A549 (cell line): ENCODE results near the gene CCR2. TPM values are rescaled to one million over a fixed set of nuclear protein-coding genes. Genes with fewer than 3 reads are reported as not detected.

Experiments used
- ATAC-seq, 2 experiments: fragments of 200-7000 bp in 1 of 2; fragments of >200 bp in 1 of 2; cut with Nextera tagmentation in 1 of 2; cut with Tn5 transposase in 1 of 2; 3 replicates each; pipeline versions ENCODE4 v1.8.0 to v1.9.1; 2018 to 2020; ENCODE audit warnings: mild to moderate bottlenecking in 1 of 2, moderate library complexity in 1 of 2
- CTCF ChIA-PET: fragments of 300-600 bp; sonication (Branson Sonifier 250); formaldehyde crosslinking; extraction: SDS; loops from one replicate; lab custom pipeline; 2021; ENCODE audit warnings: antibody characterized with exemption, inconsistent platforms; lab: Yijun Ruan, JAX
- POLR2A ChIA-PET: fragments of 350-600 bp; formaldehyde crosslinking; extraction: SDS; loops from one replicate; lab custom pipeline; 2021; ENCODE audit warnings: antibody characterized with exemption, inconsistent platforms; lab: Yijun Ruan, JAX
- DNase-seq, 2 experiments: peaks; one replicate each; pipeline versions ENCODE4 v3.0.0 to v3.0.0-alpha.2; 2011 to 2016; ENCODE audit warnings: low read depth in 1 of 2, low spot score in 1 of 2
- FAIRE-seq: peaks from 2 replicates; lab custom pipeline; 2011; peaks lifted over from hg19 to GRCh38; lab: Jason Lieb, UNC
- H3K27ac ChIP-seq, 2 experiments: fragments of >200 bp; sonication (Bioruptor Twin); formaldehyde crosslinking; 3 replicates each; pipeline ENCODE4 v1.5.1; 2016 to 2017
- H3K4me1 ChIP-seq: fragments of >200 bp; sonication (Bioruptor Twin); formaldehyde crosslinking; 3 replicates; pipeline ENCODE4 v1.6.1; 2016
- H3K4me2 ChIP-seq: fragments of >200 bp; sonication (Bioruptor Twin); formaldehyde crosslinking; 3 replicates; pipeline ENCODE4 v1.6.1; 2016
- H3K4me3 ChIP-seq: fragments of >200 bp; sonication (Bioruptor Twin); formaldehyde crosslinking; 3 replicates; pipeline ENCODE4 v1.5.1; 2016
- H3K9me3 ChIP-seq: fragments of >200 bp; sonication (Bioruptor Twin); formaldehyde crosslinking; 3 replicates; pipeline ENCODE4 v1.6.1; 2016
- CBX2 ChIP-seq: fragments of 200-600 bp; sonication (generic); IDR thresholded peaks from 2 replicates; pipeline ENCODE4 v1.6.1; 2016; ENCODE audit warnings: low read depth, mild to moderate bottlenecking, borderline replicate concordance
- CHD4 ChIP-seq: fragments of 200-600 bp; sonication (generic); IDR thresholded peaks from 2 replicates; pipeline ENCODE4 v1.6.1; 2016; ENCODE audit warnings: antibody characterized with exemption, mild to moderate bottlenecking, borderline replicate concordance
- ESRRA ChIP-seq: fragments of 150-350 bp; IDR thresholded peaks from 2 replicates; pipeline ENCODE4 v1.6.1; 2014; ENCODE audit warnings: mild to moderate bottlenecking, low read length, borderline replicate concordance
- FOSB ChIP-seq: fragments of 250-450 bp; sonication (Bioruptor Pico); IDR thresholded peaks from 2 replicates; pipeline ENCODE4 v1.5.0; 2020; ENCODE audit warnings: mild to moderate bottlenecking, moderate library complexity
- FOSL2 ChIP-seq, 2 experiments: fragments of 450-650 bp in 1 of 2; fragments of >200 bp in 1 of 2; sonication (Bioruptor Twin) in 1 of 2; formaldehyde crosslinking; IDR thresholded peaks; 2 replicates each; pipeline versions ENCODE4 v1.5.0 to v1.6.1; 2016 to 2020; ENCODE audit warnings: mild to moderate bottlenecking in 1 of 2, moderate library complexity in 1 of 2
- GATA3 ChIP-seq: IDR thresholded peaks from 2 replicates; pipeline ENCODE4 v1.6.1; 2012; ENCODE audit warnings: borderline replicate concordance
- HDAC2 ChIP-seq: fragments of 200-600 bp; sonication (generic); IDR thresholded peaks from 2 replicates; pipeline ENCODE4 v1.6.1; 2016
- HEYL ChIP-seq: fragments of 250-450 bp; sonication (Bioruptor Pico); IDR thresholded peaks from 2 replicates; pipeline ENCODE4 v1.8.0; 2021; ENCODE audit warnings: mild to moderate bottlenecking, moderate library complexity
- JUN ChIP-seq, 2 experiments: fragments of >200 bp; sonication (Bioruptor Twin); formaldehyde crosslinking; IDR thresholded peaks; 2 replicates in 1 of 2; 3 replicates in 1 of 2; pipeline ENCODE4 v1.6.1; 2016 to 2017
- JUNB ChIP-seq: fragments of >200 bp; sonication (Bioruptor Twin); formaldehyde crosslinking; IDR thresholded peaks from 2 replicates; pipeline ENCODE4 v1.6.1; 2016
- MAFK ChIP-seq: fragments of 450-650 bp; IDR thresholded peaks from 2 replicates; pipeline ENCODE4 v1.6.1; 2014; ENCODE audit not compliant: partially characterized antibody
- MYC ChIP-seq: IDR thresholded peaks from 2 replicates; pipeline ENCODE4 v1.6.1; 2012; ENCODE audit warnings: mild to moderate bottlenecking, inconsistent platforms, low read length, improper control_type of control experiment, borderline replicate concordance
- NR3C1 ChIP-seq: fragments of >200 bp; sonication (Bioruptor Twin); formaldehyde crosslinking; IDR thresholded peaks from 3 replicates; pipeline ENCODE4 v1.6.1; 2017
- POLR2AphosphoS2 ChIP-seq: conservative IDR thresholded peaks from 2 replicates; pipeline ENCODE4 v1.6.1; 2012; ENCODE audit warnings: low read length, improper control_type of control experiment, inconsistent platforms
- RCOR1 ChIP-seq: fragments of 150-350 bp; IDR thresholded peaks from 2 replicates; pipeline ENCODE4 v1.6.1; 2014; ENCODE audit warnings: antibody characterized with exemption, low read length, low read depth
- RNF2 ChIP-seq: fragments of 200-600 bp; sonication (generic); IDR thresholded peaks from 2 replicates; pipeline ENCODE4 v1.6.1; 2016; ENCODE audit warnings: low read depth, mild to moderate bottlenecking, antibody characterized with exemption, moderate library complexity, borderline replicate concordance
- SREBF2 ChIP-seq: fragments of 450-650 bp; IDR thresholded peaks from 2 replicates; pipeline ENCODE4 v1.6.1; 2014; ENCODE audit warnings: mild to moderate bottlenecking, moderate library complexity
- TP53 ChIP-seq: fragments of 250-450 bp; sonication (Bioruptor Pico); IDR thresholded peaks from 2 replicates; pipeline ENCODE4 v1.5.0; 2021; ENCODE audit warnings: mild to moderate bottlenecking, moderate library complexity
- ZC3H11A ChIP-seq: fragments of 450-650 bp; IDR thresholded peaks from 2 replicates; pipeline ENCODE4 v1.6.1; 2014; ENCODE audit warnings: antibody characterized with exemption, mild to moderate bottlenecking
- WGBS: methylation state at CpG from one replicate; pipeline ENCODE4 v1.1.6; 2017; ENCODE audit errors: missing lambda C conversion rate; 5-methylcytosine and 5-hydroxymethylcytosine counted together
- polyA plus RNA-seq, 4 experiments: library from polyadenylated mRNA; depleted of rRNA in 3 of 4; stranded (reverse); fragments of >200 nt; fragmentation: RNase III in 1 of 4; extraction: RNeasy Plus Mini Kit Qiagen cat#74134 plus additional on column Dnase treatment in 1 of 4; gene quantifications; 2 replicates in 3 of 4; 3 replicates in 1 of 4; pipeline ENCODE4 v1.2.3, GENCODE V29; 2011 to 2017
- TF ChIP-seq, protein P1 (sequence below): fragments of 150-350 bp; IDR thresholded peaks from 2 replicates; pipeline ENCODE4 v1.6.1; 2014; ENCODE audit warnings: low read depth, mild to moderate bottlenecking, low read length
- TF ChIP-seq, protein P2 (sequence below): fragments of >200 bp; sonication (Bioruptor Twin); formaldehyde crosslinking; IDR thresholded peaks from 3 replicates; pipeline ENCODE4 v1.6.1; 2016
- TF ChIP-seq, protein P3 (sequence below): fragments of >200 bp; sonication (Bioruptor Twin); formaldehyde crosslinking; IDR thresholded peaks from 2 replicates; pipeline ENCODE4 v1.6.1; 2016
- TF ChIP-seq, protein P4 (sequence below): IDR thresholded peaks from 2 replicates; pipeline ENCODE4 v1.6.1; 2012; ENCODE audit warnings: low read depth, borderline replicate concordance
- TF ChIP-seq, protein P5 (sequence below): fragments of 250-450 bp; sonication (Bioruptor Pico); IDR thresholded peaks from 2 replicates; pipeline ENCODE4 v1.5.0; 2020; ENCODE audit warnings: low read depth, mild to moderate bottlenecking, moderate library complexity

The CCR2 gene
- polyA plus RNA-seq, 2 of the 4 experiments (the other 2 are of a cell fraction), result not detected

DNA sequence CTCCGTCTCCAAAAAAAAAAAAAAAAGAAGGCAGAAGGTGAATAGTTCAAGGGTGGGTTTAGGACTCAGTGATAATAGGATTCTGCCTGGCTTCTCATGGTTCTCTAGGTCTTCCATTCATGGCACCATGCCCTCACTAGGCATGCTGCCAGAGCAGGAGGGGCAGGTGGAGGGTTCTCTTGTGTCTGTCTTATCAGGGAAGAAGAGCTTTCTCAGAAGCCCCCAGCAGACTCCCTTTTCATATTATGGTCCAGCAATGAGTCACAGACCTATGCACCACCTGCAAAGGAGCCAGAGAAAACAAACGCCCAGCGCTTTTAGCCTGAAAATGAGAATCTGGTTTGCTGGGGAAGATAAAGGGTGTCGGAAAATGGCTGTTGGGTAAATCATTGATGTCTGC is 3.0 kb downstream of the CCR2 start:
- no peak for FAIRE-seq

DNA sequence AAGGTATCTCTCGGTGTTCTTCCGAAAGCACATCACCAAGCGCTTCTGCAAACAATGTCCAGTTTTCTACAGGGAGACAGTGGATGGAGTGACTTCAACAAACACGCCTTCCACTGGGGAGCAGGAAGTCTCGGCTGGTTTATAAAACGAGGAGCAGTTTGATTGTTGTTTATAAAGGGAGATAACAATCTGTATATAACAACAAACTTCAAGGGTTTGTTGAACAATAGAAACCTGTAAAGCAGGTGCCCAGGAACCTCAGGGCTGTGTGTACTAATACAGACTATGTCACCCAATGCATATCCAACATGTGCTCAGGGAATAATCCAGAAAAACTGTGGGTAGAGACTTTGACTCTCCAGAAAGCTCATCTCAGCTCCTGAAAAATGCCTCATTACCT is 4.6 kb downstream of the CCR2 start:
- 40% methylated on average over 6 of the region's 6 CpGs for WGBS
- H3K4me1 ChIP-seq, result no peaks in the 10 kb centered on the region
- no peaks in the 10 kb centered on the region for H3K9me3 ChIP-seq
- ChIA-PET CTCF (no interaction called here), POLR2A (no interaction called here)
- no peak overlapping the region for H3K27ac ChIP-seq
- DNase-seq, result no peak
- ATAC-seq, result no peak
- TF ChIP-seq JUN (IDR thresholded peaks at IDR 0.05) (no peak), RNF2 (no peak), JUNB (no peak), GATA3 (no peak), TP53 (CRISPR knock-in tag) (no peak), RCOR1 (no peak), CHD4 (no peak), FOSL2 (IDR thresholded peaks at IDR 0.05) (no peak), FOSL2 (CRISPR knock-in tag; IDR thresholded peaks at IDR 0.05) (no peak), HDAC2 (no peak), HEYL (CRISPR knock-in tag) (no peak), POLR2AphosphoS2 (no peak), SREBF2 (no peak), ZC3H11A (no peak)
- TF ChIP-seq, protein P1, sequence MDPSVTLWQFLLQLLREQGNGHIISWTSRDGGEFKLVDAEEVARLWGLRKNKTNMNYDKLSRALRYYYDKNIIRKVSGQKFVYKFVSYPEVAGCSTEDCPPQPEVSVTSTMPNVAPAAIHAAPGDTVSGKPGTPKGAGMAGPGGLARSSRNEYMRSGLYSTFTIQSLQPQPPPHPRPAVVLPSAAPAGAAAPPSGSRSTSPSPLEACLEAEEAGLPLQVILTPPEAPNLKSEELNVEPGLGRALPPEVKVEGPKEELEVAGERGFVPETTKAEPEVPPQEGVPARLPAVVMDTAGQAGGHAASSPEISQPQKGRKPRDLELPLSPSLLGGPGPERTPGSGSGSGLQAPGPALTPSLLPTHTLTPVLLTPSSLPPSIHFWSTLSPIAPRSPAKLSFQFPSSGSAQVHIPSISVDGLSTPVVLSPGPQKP, result no peak
- TF ChIP-seq, protein P2, sequence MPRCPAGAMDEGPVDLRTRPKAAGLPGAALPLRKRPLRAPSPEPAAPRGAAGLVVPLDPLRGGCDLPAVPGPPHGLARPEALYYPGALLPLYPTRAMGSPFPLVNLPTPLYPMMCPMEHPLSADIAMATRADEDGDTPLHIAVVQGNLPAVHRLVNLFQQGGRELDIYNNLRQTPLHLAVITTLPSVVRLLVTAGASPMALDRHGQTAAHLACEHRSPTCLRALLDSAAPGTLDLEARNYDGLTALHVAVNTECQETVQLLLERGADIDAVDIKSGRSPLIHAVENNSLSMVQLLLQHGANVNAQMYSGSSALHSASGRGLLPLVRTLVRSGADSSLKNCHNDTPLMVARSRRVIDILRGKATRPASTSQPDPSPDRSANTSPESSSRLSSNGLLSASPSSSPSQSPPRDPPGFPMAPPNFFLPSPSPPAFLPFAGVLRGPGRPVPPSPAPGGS, result no peak
- TF ChIP-seq, protein P3, sequence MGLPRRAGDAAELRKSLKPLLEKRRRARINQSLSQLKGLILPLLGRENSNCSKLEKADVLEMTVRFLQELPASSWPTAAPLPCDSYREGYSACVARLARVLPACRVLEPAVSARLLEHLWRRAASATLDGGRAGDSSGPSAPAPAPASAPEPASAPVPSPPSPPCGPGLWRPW, result no peak
- TF ChIP-seq, protein P4, sequence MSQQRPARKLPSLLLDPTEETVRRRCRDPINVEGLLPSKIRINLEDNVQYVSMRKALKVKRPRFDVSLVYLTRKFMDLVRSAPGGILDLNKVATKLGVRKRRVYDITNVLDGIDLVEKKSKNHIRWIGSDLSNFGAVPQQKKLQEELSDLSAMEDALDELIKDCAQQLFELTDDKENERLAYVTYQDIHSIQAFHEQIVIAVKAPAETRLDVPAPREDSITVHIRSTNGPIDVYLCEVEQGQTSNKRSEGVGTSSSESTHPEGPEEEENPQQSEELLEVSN, result no peak
- TF ChIP-seq, protein P5, sequence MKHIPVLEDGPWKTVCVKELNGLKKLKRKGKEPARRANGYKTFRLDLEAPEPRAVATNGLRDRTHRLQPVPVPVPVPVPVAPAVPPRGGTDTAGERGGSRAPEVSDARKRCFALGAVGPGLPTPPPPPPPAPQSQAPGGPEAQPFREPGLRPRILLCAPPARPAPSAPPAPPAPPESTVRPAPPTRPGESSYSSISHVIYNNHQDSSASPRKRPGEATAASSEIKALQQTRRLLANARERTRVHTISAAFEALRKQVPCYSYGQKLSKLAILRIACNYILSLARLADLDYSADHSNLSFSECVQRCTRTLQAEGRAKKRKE (CRISPR knock-in tag), result no peak
- TF ChIP-seq, all 56 proteins: peak for 0
- no peak for FAIRE-seq
- Histone ChIP-seq H3K4me3 (no peak overlapping the region), H3K4me2 (no peak overlapping the region)

More for the DNA sequence above, 3.0 kb downstream of the CCR2 start:
- Histone ChIP-seq H3K4me3 (no peak overlapping the region), H3K27ac (no peak overlapping the region), H3K4me2 (no peak overlapping the region), H3K4me1 (no peaks in the 10 kb centered on the region), H3K9me3 (no peaks in the 10 kb centered on the region)
- DNase-seq (no peak), ATAC-seq (no peak)
- ChIA-PET POLR2A (no interaction called here), CTCF (interaction anchor here (0.6 kb wide), 1 partner anchor 226 kb away, joined by 5 read pairs; no protein-coding TSS in a partner anchor)
- 49% methylated on average over 4 of the region's 4 CpGs for WGBS
- TF ChIP-seq POLR2AphosphoS2, result no peak

DNA sequence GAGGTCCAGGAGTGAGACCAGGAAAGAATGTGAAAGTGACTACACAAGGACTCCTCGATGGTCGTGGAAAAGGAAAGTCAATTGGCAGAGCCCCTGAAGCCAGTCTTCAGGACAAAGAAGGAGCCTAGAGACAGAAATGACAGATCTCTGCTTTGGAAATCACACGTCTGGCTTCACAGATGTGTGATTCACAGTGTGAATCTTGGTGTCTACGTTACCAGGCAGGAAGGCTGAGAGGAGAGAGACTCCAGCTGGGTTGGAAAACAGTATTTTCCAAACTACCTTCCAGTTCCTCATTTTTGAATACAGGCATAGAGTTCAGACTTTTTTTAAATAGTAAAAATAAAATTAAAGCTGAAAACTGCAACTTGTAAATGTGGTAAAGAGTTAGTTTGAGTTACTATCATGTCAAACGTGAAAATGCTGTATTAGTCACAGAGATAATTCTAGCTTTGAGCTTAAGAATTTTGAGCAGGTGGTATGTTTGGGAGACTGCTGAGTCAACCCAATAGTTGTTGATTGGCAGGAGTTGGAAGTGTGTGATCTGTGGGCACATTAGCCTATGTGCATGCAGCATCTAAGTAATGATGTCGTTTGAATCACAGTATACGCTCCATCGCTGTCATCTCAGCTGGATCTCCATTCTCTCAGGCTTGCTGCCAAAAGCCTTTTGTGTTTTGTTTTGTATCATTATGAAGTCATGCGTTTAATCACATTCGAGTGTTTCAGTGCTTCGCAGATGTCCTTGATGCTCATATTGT is 6.0 kb downstream of the CCR2 start:
- no peaks in the 10 kb centered on the region; the same call in 2 of the 3 replicates for H3K9me3 ChIP-seq
- CTCF ChIA-PET, result interaction anchor here (1.2 to 1.5 kb wide), 2 partner anchors 10 to 12 kb away, joined by 3 read pairs; partner anchors contain the start of gene CCR5
- no peak for DNase-seq
- POLR2A ChIA-PET, result no interaction called here
- TF ChIP-seq MYC (no peak), FOSB (CRISPR knock-in tag) (no peak), MAFK (no peak), HEYL (CRISPR knock-in tag) (no peak), NR3C1 (no peak), CBX2 (no peak), FOSL2 (IDR thresholded peaks at IDR 0.05) (no peak), FOSL2 (CRISPR knock-in tag; IDR thresholded peaks at IDR 0.05) (no peak), ESRRA (no peak), RCOR1 (no peak)
- TF ChIP-seq, all 56 proteins: peak for 0
- ATAC-seq (no peak), FAIRE-seq (no peak)
- H3K4me1 ChIP-seq, result no peaks in the 10 kb centered on the region
- H3K4me3 ChIP-seq, result no peak overlapping the region
- no peak overlapping the region for H3K4me2 ChIP-seq
- 39% methylated on average over 11 of the region's 11 CpGs for WGBS
- no peak overlapping the region for H3K27ac ChIP-seq
